A549 treated with Mapracorat at 1 μM for 4 hours (cell line): ENCODE measurements around the gene C2orf68. TPM values are rescaled to one million over a fixed set of nuclear protein-coding genes. Genes with fewer than 3 reads are reported as not detected.

ENCODE experiments used
- total RNA-seq: library from RNA; stranded (reverse); fragments of 200-300 nt; extraction: Qiagen RNA extraction; gene quantifications from 5 replicates; pipeline ENCODE4 v1.2.3, GENCODE V29; 2022

C2orf68 gene
- total RNA-seq = 21.8 to 28.5 TPM (median 26.7 TPM) in 5 replicates

GRCh38 chr2:85611705-85612587 lies at the start of gene C2orf68:
Gene C2orf68, minus strand, starts transcription at chr2:85612066. Its CDS starts 82 bp downstream, at chr2:85611984.

GRCh38 chr2:85602476-85603234 lies 9.2 kb downstream of the C2orf68 start, which contains the start of gene TMEM150A:
Gene TMEM150A, minus strand, starts transcription at chr2:85602698. Its CDS starts 750 bp downstream, at chr2:85601948.

GRCh38 chr2:85595301-85596025 lies 16.4 kb downstream of the C2orf68 start, which contains the start of gene RNF181:
Gene RNF181, plus strand, starts transcription at chr2:85595745. Its CDS starts 19 bp downstream, at chr2:85595764.

GRCh38 chr2:85584354-85584856 lies 27.5 kb downstream of the C2orf68 start, which contains the start of gene VAMP5:
Gene VAMP5, plus strand, starts transcription at chr2:85584431. Its CDS starts 60 bp downstream, at chr2:85584491.

GRCh38 chr2:85577386-85578242 lies 34.3 kb downstream of the C2orf68 start, which contains the start of gene VAMP8:
Gene VAMP8, plus strand, starts transcription at chr2:85577586. Its CDS starts 61 bp downstream, at chr2:85577647.

GRCh38 chr2:85561280-85562212 lies 50.3 kb downstream of the C2orf68 start, which contains the start of gene GGCX:
Gene GGCX, minus strand, starts transcription at chr2:85561493. Its CDS starts 65 bp downstream, at chr2:85561428.

Other genes with a start within 250 kb of the C2orf68 start
- 90.1 to 120 TPM (median 107 TPM) in 5 replicates for gene CAPG, start 201.7 kb downstream of the C2orf68 start, total RNA-seq
- 0.56 to 1.8 TPM (median 0.92 TPM) in 5 replicates for gene SH2D6, start 193.4 kb downstream of the C2orf68 start, total RNA-seq
- 536 to 569 TPM (median 559 TPM) in 5 replicates for gene MAT2A, start 72.9 kb downstream of the C2orf68 start, total RNA-seq
- gene GGCX, start 50.6 kb downstream of the C2orf68 start, total RNA-seq = 34.5 to 45.3 TPM (median 44.6 TPM) in 5 replicates
- 15.7 to 19.5 TPM (median 18.1 TPM) in 5 replicates for gene VAMP8, start 34.5 kb downstream of the C2orf68 start, total RNA-seq
- gene VAMP5, start 27.6 kb downstream of the C2orf68 start, total RNA-seq = 0.22 TPM in 1 of 5 replicates, not detected in the others
- gene RNF181, start 16.3 kb downstream of the C2orf68 start, total RNA-seq = 186 to 196 TPM (median 192 TPM) in 5 replicates
- 11.9 to 16.0 TPM (median 15.1 TPM) in 5 replicates for gene TMEM150A, start 9.4 kb downstream of the C2orf68 start, total RNA-seq
- gene USP39, start 4.1 kb upstream of the C2orf68 start, total RNA-seq = 69.7 to 72.2 TPM (median 70.4 TPM) in 5 replicates
- gene SFTPB, start 56.1 kb upstream of the C2orf68 start, total RNA-seq = 0.05 to 0.53 TPM (median 0.09 TPM) in 5 replicates
- 0.23 to 0.30 TPM in 2 of 5 replicates, not detected in the others for gene GNLY, start 82.3 kb upstream of the C2orf68 start, total RNA-seq
- gene ATOH8, start 141.9 kb upstream of the C2orf68 start, total RNA-seq = 12.7 to 16.8 TPM (median 16.4 TPM) in 5 replicates